ENCODE data around the gene MTMR12.

MTMR12 gene

GRCh38 chr5:32241034-32241783 is 71.5 kb downstream of the MTMR12 start:
- TF ChIP-seq CTCF (IDR thresholded peaks at IDR 0.05; ENCODE audit: insufficient read depth, low read depth, low read length, missing control alignments): no peak
- no peak overlapping the region for H3K4me3 ChIP-seq (ENCODE audit: low read depth, low read length)
- no peak for DNase-seq (ENCODE audit: low read depth)

- H3K4me3 ChIP-seq (ENCODE audit: low read depth, low read length): no peak overlapping the region
- no peak for DNase-seq (ENCODE audit: low read depth)
- TF ChIP-seq CTCF (IDR thresholded peaks at IDR 0.05; ENCODE audit: insufficient read depth, low read depth, low read length, missing control alignments): no peak
These were observed 73.4 kb downstream of the MTMR12 start for GRCh38 chr5:32239385-32239784.

- no peak overlapping the region for H3K4me3 ChIP-seq (ENCODE audit: low read depth, low read length)
- no peak for DNase-seq (ENCODE audit: low read depth)
- no peak for TF ChIP-seq CTCF (IDR thresholded peaks at IDR 0.05; ENCODE audit: insufficient read depth, low read depth, low read length, missing control alignments)
These were observed 78.9 kb downstream of the MTMR12 start for GRCh38 chr5:32233696-32234447.

- DNase-seq (ENCODE audit: low read depth): no peak
- TF ChIP-seq CTCF (IDR thresholded peaks at IDR 0.05; ENCODE audit: insufficient read depth, low read depth, low read length, missing control alignments): no peak
- H3K4me3 ChIP-seq (ENCODE audit: low read depth, low read length): no peak overlapping the region
These were observed 79.5 kb downstream of the MTMR12 start for GRCh38 chr5:32233220-32233695.

- no peak overlapping the region for H3K4me3 ChIP-seq (ENCODE audit: low read depth, low read length)
- peak; percentile 76 for TF ChIP-seq CTCF (IDR thresholded peaks at IDR 0.05; ENCODE audit: insufficient read depth, low read depth, low read length, missing control alignments)
- DNase-seq (ENCODE audit: low read depth): peak; percentile 85
These were observed 80.1 kb downstream of the MTMR12 start for GRCh38 chr5:32232441-32233219.

- no peak for TF ChIP-seq CTCF (IDR thresholded peaks at IDR 0.05; ENCODE audit: insufficient read depth, low read depth, low read length, missing control alignments)
- no peak for DNase-seq (ENCODE audit: low read depth)
- no peak overlapping the region for H3K4me3 ChIP-seq (ENCODE audit: low read depth, low read length)
These were observed 80.8 kb downstream of the MTMR12 start for GRCh38 chr5:32231929-32232328.
